ENCODE results near the gene C19orf25.

DNA sequence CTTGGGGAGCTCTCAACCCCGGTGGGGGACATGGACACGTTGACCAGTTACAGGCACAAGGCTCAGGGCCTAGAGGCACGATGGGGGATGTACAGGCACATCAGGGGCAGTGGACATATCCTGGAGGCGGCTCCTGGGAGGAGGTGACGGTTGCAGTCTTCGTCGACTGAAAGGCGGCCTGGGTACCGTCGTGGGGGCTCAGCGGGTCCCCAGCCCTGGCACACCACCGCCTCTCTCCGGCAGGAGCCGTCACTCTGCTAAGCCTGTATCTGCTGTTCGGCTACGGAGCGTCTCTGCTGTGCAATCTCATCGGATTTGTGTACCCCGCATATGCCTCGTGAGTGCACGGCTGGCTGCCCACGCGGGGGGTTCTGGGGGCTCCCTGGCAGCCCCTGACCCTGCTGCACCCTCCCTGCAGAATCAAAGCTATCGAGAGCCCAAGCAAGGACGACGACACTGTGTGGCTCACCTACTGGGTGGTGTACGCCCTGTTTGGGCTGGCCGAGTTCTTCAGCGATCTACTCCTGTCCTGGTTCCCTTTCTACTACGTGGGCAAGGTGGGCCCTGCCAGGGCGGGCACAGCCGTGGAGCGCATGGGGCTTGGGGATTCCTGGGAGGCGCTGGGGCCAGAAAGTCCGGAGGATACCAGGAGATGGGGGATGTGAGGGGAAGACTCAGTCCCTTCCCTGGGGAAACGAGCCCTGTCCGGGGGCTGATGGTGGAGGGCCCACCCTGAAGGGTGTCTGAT lies 16.2 kb upstream of the C19orf25 start:
- TF ChIP-seq, protein P1, sequence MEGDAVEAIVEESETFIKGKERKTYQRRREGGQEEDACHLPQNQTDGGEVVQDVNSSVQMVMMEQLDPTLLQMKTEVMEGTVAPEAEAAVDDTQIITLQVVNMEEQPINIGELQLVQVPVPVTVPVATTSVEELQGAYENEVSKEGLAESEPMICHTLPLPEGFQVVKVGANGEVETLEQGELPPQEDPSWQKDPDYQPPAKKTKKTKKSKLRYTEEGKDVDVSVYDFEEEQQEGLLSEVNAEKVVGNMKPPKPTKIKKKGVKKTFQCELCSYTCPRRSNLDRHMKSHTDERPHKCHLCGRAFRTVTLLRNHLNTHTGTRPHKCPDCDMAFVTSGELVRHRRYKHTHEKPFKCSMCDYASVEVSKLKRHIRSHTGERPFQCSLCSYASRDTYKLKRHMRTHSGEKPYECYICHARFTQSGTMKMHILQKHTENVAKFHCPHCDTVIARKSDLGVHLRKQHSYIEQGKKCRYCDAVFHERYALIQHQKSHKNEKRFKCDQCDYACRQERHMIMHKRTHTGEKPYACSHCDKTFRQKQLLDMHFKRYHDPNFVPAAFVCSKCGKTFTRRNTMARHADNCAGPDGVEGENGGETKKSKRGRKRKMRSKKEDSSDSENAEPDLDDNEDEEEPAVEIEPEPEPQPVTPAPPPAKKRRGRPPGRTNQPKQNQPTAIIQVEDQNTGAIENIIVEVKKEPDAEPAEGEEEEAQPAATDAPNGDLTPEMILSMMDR (IDR thresholded peaks at IDR 0.05; ENCODE audit: insufficient read depth, low read length) = no peak
- no peak for TF ChIP-seq GABPA (IDR thresholded peaks at IDR 0.05; ENCODE audit: low read depth)
- TF ChIP-seq POLR2AphosphoS5 (IDR thresholded peaks at IDR 0.05; ENCODE audit: low read depth) = no peak
